ENCODE results near the gene TMEM273. TPM values are rescaled to one million over a fixed set of nuclear protein-coding genes. Genes with fewer than 3 reads are reported as not detected.

The TMEM273 gene
- total RNA-seq, 4 donors from 2014 or later: 4.9 to 11.2 (median 7.8) TPM

GRCh38 chr10:49131507-49132361, 56.5 kb downstream of the TMEM273 start:
- no peak for TF ChIP-seq POLR2A (IDR thresholded peaks at IDR 0.05)
- TF ChIP-seq CTCF (IDR thresholded peaks at IDR 0.05 in 4 of 5, conservative IDR thresholded peaks at IDR 0.05 in 1 of 5): no peak
- intact Hi-C loops (cut with DNase I; ENCODE audit: low total_unique reads) (no loop called here), in situ Hi-C loops (cut with MboI; ENCODE audit: low sequenced_read_pairs in 4 of 4) (no loop called here)
- peak in 1 of 2 donors; percentile 51 for ATAC-seq
- Histone ChIP-seq H3K4me3 (peak overlapping the region in 1 of 4 donors; percentile 9), H3K9me3 (no peaks in the 10 kb centered on the region), H3K4me1 (peaks cover 3 to 4% of the 10 kb centered on the region in 2 donors), H3K36me3 (no peaks in the 10 kb centered on the region), H3K27me3 (peaks cover 2 to 9% (median 3%) of the 10 kb centered on the region in 3 donors), H3K27ac (no peak overlapping the region)
- peak in 1 of 2 donors; percentile 21 for DNase-seq

GRCh38 chr10:49129376-49129775, 58.8 kb downstream of the TMEM273 start:
- H3K27me3 ChIP-seq: peaks cover 2 to 9% (median 3%) of the 10 kb centered on the region in 3 donors
- in situ Hi-C loops (cut with MboI; ENCODE audit: low sequenced_read_pairs in 4 of 4): no loop called here
- no peaks in the 10 kb centered on the region for H3K36me3 ChIP-seq
- ATAC-seq (no peak), DNase-seq (no peak)
- no peak overlapping the region for H3K27ac ChIP-seq
- intact Hi-C loops (cut with DNase I; ENCODE audit: low total_unique reads): no loop called here
- no peaks in the 10 kb centered on the region for H3K9me3 ChIP-seq
- TF ChIP-seq CTCF (IDR thresholded peaks at IDR 0.05 in 4 of 5, conservative IDR thresholded peaks at IDR 0.05 in 1 of 5) (no peak), POLR2A (IDR thresholded peaks at IDR 0.05) (no peak)
- peaks cover 3 to 4% of the 10 kb centered on the region in 2 donors for H3K4me1 ChIP-seq
- no peak overlapping the region for H3K4me3 ChIP-seq

GRCh38 chr10:49128854-49129253, 59.3 kb downstream of the TMEM273 start:
- TF ChIP-seq CTCF (IDR thresholded peaks at IDR 0.05 in 4 of 5, conservative IDR thresholded peaks at IDR 0.05 in 1 of 5) (no peak), POLR2A (IDR thresholded peaks at IDR 0.05) (no peak)
- Histone ChIP-seq H3K4me3 (no peak overlapping the region), H3K27me3 (peaks cover 2 to 9% (median 3%) of the 10 kb centered on the region in 3 donors), H3K27ac (no peak overlapping the region), H3K36me3 (no peaks in the 10 kb centered on the region), H3K4me1 (peaks cover 3 to 4% of the 10 kb centered on the region in 2 donors), H3K9me3 (no peaks in the 10 kb centered on the region)
- in situ Hi-C loops (cut with MboI; ENCODE audit: low sequenced_read_pairs in 4 of 4) (no loop called here), intact Hi-C loops (cut with DNase I; ENCODE audit: low total_unique reads) (no loop called here)
- no peak for DNase-seq
- ATAC-seq: no peak

- Histone ChIP-seq H3K36me3 (no peaks in the 10 kb centered on the region), H3K4me1 (no peaks in the 10 kb centered on the region), H3K4me3 (no peak overlapping the region), H3K27me3 (no peaks in the 10 kb centered on the region), H3K27ac (no peak overlapping the region), H3K9me3 (no peaks in the 10 kb centered on the region)
- ATAC-seq (no peak), DNase-seq (no peak)
- TF ChIP-seq POLR2A (IDR thresholded peaks at IDR 0.05): no peak
- no peak for TF ChIP-seq CTCF (IDR thresholded peaks at IDR 0.05 in 4 of 5, conservative IDR thresholded peaks at IDR 0.05 in 1 of 5)
- in situ Hi-C loops (cut with MboI; ENCODE audit: low sequenced_read_pairs in 4 of 4) (no loop called here), intact Hi-C loops (cut with DNase I; ENCODE audit: low total_unique reads) (no loop called here)
Measured at GRCh38 chr10:49123981-49124950, 63.9 kb downstream of the TMEM273 start.
